Neural cell (in vitro differentiated cells): ENCODE data around the gene CD6. TPM values are rescaled to one million over a fixed set of nuclear protein-coding genes. Genes with fewer than 3 reads are reported as not detected.

ENCODE experiments used
- H2AFZ ChIP-seq: fragments of 200-600, 300-800 bp; sonication (generic), shearing (Covaris generic); 2 replicates; pipeline ENCODE4 v1.6.0; 2014; ENCODE audit warnings: low read depth, mild to moderate bottlenecking, antibody characterized with exemption, low read length, moderate library complexity
- H3F3A ChIP-seq: fragments of 200-600 bp; shearing (Covaris generic); 2 replicates; pipeline ENCODE4 v1.6.1; 2016; ENCODE audit warnings: mild to moderate bottlenecking, moderate library complexity, mixed read lengths, antibody characterized with exemption, low read length; ENCODE audit not compliant: insufficient read depth, poor library complexity, severe bottlenecking
- H3K27ac ChIP-seq: fragments of 200-600, 300-800 bp; sonication (generic), shearing (Covaris generic); 2 replicates; pipeline ENCODE4 v1.5.1; 2014; ENCODE audit warnings: mild to moderate bottlenecking, low read length, moderate library complexity
- H3K27me3 ChIP-seq: fragments of 300-800, 200-600 bp; sonication (generic), shearing (Covaris generic); 2 replicates; pipeline ENCODE4 v1.6.0; 2014; ENCODE audit warnings: mild to moderate bottlenecking, low read depth, low read length, moderate library complexity; ENCODE audit not compliant: insufficient read depth
- H3K36me3 ChIP-seq: fragments of 300-800, 200-600 bp; sonication (generic), shearing (Covaris generic); 2 replicates; pipeline ENCODE4 v1.5.1; 2014; ENCODE audit warnings: mild to moderate bottlenecking, antibody characterized with exemption, low read length, moderate library complexity; ENCODE audit not compliant: insufficient read depth
- H3K4me2 ChIP-seq: fragments of 300-800, 200-600 bp; sonication (generic), shearing (Covaris generic); 2 replicates; pipeline ENCODE4 v1.6.0; 2014; ENCODE audit warnings: mild to moderate bottlenecking, low read length
- H3K4me3 ChIP-seq: fragments of 300-800, 200-600 bp; sonication (generic), shearing (Covaris generic); 2 replicates; pipeline ENCODE4 v1.5.1; 2014; ENCODE audit warnings: mild to moderate bottlenecking, low read length, moderate library complexity
- H3K79me2 ChIP-seq: fragments of 200-600 bp; shearing (Covaris generic); replicated peaks from 2 replicates; pipeline ENCODE4 v1.6.0; 2014; ENCODE audit warnings: mild to moderate bottlenecking, low read length, moderate library complexity; ENCODE audit not compliant: insufficient read depth
- H3K9ac ChIP-seq: fragments of 300-800, 200-600 bp; sonication (generic), shearing (Covaris generic); 2 replicates; pipeline ENCODE4 v1.6.1; 2016; ENCODE audit warnings: mild to moderate bottlenecking, low read length, mixed read lengths
- H3K9me2 ChIP-seq: fragments of 200-600 bp; shearing (Covaris generic); 2 replicates; pipeline ENCODE4 v1.6.1; 2016; ENCODE audit warnings: mild to moderate bottlenecking, low read length, mixed read lengths; ENCODE audit not compliant: insufficient read depth
- H3K9me3 ChIP-seq: fragments of 200-600, 300-800 bp; sonication (generic), shearing (Covaris generic); 2 replicates; pipeline ENCODE4 v1.6.1; 2016; ENCODE audit warnings: mild to moderate bottlenecking, mixed run types, low read length, moderate library complexity, mixed read lengths
- H4K20me1 ChIP-seq: fragments of 200-600 bp; shearing (Covaris generic); 2 replicates; pipeline ENCODE4 v1.6.1; 2016; ENCODE audit warnings: mild to moderate bottlenecking, mixed run types; ENCODE audit not compliant: insufficient read depth
- EP300 ChIP-seq: fragments of 450-650 bp; conservative IDR thresholded peaks from 2 replicates; pipeline ENCODE4 v1.6.1; 2014; ENCODE audit warnings: antibody characterized with exemption, mild to moderate bottlenecking, moderate library complexity; ENCODE audit not compliant: poor library complexity, severe bottlenecking
- EZH2 ChIP-seq: fragments of 200-600, 300-800 bp; shearing (Covaris generic), sonication (generic); IDR thresholded peaks from 2 replicates; pipeline ENCODE4 v1.6.1; 2014; ENCODE audit warnings: antibody characterized with exemption, low read length, borderline replicate concordance, mild to moderate bottlenecking; ENCODE audit not compliant: insufficient read depth, poor library complexity, severe bottlenecking
- POLR2AphosphoS5 ChIP-seq: IDR thresholded peaks from 2 replicates; pipeline ENCODE4 v1.6.1; 2012
- RAD21 ChIP-seq: fragments of 450-650 bp; conservative IDR thresholded peaks from 2 replicates; pipeline ENCODE4 v1.6.1; 2014; ENCODE audit warnings: antibody characterized with exemption, mild to moderate bottlenecking, moderate library complexity
- SMC3 ChIP-seq: fragments of 450-650 bp; conservative IDR thresholded peaks from 2 replicates; pipeline ENCODE4 v1.6.1; 2014; ENCODE audit warnings: antibody characterized with exemption, mild to moderate bottlenecking, moderate library complexity; ENCODE audit not compliant: poor library complexity
- TAF1 ChIP-seq: IDR thresholded peaks from 2 replicates; pipeline ENCODE4 v1.6.1; 2012; ENCODE audit warnings: low read depth
- polyA plus RNA-seq: library from polyadenylated mRNA; depleted of rRNA; stranded (reverse); fragments of >200 nt; gene quantifications from 2 replicates; pipeline ENCODE4 v1.2.3, GENCODE V29; 2014
- TF ChIP-seq, protein P1 (sequence below): fragments of 450-650 bp; IDR thresholded peaks from 2 replicates; pipeline ENCODE4 v1.5.1; 2014; ENCODE audit warnings: antibody characterized with exemption, mild to moderate bottlenecking, moderate library complexity; ENCODE audit not compliant: poor library complexity, severe bottlenecking
- TF ChIP-seq, protein P2 (sequence below): IDR thresholded peaks from 2 replicates; pipeline ENCODE4 v1.6.1; 2012; ENCODE audit warnings: borderline replicate concordance

The CD6 gene
- polyA plus RNA-seq, 1 donor from 2014 or later: not detected

DNA sequence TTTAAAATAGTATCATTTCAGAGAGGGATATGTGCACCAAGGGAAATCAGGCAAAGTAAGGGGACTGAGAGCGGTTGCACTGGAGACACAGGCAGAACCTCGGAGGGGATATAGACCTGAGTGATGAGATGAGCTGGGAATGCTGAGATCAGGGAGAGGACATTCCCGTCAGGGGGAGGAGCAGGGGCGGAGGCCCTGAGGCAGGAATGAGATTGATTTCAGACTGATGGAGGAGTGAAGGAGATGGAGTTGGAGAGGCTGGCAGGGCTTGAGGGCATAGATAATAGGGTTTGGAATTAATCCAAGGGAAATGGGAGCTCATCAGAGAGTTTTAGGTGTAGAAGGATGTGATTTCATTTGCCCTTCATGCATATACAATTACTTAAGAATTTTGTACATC is 13.2 kb downstream of the CD6 start:
- Histone ChIP-seq H3K9me3 (no peaks in the 10 kb centered on the region), H3K27ac (no peak overlapping the region), H3K9ac (no peak overlapping the region), H3K79me2 (no peaks in the 10 kb centered on the region), H4K20me1 (no peaks in the 10 kb centered on the region), H3F3A (no peaks in the 10 kb centered on the region), H3K9me2 (no peaks in the 10 kb centered on the region), H3K27me3 (no peaks in the 10 kb centered on the region), H3K36me3 (no peaks in the 10 kb centered on the region), H3K4me2 (no peak overlapping the region), H2AFZ (no peak overlapping the region), H3K4me3 (no peak overlapping the region)
- TF ChIP-seq EP300 (no peak), SMC3 (no peak), EZH2 (no peak), RAD21 (no peak)
- TF ChIP-seq, protein P1, sequence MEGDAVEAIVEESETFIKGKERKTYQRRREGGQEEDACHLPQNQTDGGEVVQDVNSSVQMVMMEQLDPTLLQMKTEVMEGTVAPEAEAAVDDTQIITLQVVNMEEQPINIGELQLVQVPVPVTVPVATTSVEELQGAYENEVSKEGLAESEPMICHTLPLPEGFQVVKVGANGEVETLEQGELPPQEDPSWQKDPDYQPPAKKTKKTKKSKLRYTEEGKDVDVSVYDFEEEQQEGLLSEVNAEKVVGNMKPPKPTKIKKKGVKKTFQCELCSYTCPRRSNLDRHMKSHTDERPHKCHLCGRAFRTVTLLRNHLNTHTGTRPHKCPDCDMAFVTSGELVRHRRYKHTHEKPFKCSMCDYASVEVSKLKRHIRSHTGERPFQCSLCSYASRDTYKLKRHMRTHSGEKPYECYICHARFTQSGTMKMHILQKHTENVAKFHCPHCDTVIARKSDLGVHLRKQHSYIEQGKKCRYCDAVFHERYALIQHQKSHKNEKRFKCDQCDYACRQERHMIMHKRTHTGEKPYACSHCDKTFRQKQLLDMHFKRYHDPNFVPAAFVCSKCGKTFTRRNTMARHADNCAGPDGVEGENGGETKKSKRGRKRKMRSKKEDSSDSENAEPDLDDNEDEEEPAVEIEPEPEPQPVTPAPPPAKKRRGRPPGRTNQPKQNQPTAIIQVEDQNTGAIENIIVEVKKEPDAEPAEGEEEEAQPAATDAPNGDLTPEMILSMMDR: no peak

DNA sequence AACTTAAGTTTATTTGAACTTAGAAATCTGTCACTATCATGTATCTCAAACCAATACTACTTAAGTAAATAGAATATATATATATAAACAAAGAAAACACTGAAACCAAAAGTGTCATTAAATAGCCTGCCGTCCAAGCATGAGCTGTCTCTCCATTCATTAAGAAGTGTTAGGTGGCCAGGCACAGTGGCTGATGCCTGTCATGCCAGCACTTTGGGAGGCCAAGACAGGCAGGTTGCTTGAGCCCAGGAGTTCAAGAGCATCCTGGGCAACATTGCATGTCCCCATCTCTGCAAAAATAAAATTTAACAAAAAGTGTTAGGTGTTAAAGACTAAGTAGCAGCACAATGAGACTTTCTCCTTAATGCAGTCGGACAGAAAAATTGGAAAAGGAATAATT is 14.0 kb downstream of the CD6 start:
- Histone ChIP-seq H3K27me3 (no peaks in the 10 kb centered on the region), H2AFZ (no peak overlapping the region), H3K9me2 (no peaks in the 10 kb centered on the region), H3F3A (no peaks in the 10 kb centered on the region), H3K4me3 (no peak overlapping the region), H3K9ac (no peak overlapping the region), H4K20me1 (no peaks in the 10 kb centered on the region), H3K36me3 (no peaks in the 10 kb centered on the region), H3K27ac (no peak overlapping the region), H3K4me2 (no peak overlapping the region), H3K9me3 (no peaks in the 10 kb centered on the region), H3K79me2 (no peaks in the 10 kb centered on the region)
- TF ChIP-seq RAD21 (no peak), EP300 (no peak), POLR2AphosphoS5 (no peak)
- TF ChIP-seq, protein P1: no peak

DNA sequence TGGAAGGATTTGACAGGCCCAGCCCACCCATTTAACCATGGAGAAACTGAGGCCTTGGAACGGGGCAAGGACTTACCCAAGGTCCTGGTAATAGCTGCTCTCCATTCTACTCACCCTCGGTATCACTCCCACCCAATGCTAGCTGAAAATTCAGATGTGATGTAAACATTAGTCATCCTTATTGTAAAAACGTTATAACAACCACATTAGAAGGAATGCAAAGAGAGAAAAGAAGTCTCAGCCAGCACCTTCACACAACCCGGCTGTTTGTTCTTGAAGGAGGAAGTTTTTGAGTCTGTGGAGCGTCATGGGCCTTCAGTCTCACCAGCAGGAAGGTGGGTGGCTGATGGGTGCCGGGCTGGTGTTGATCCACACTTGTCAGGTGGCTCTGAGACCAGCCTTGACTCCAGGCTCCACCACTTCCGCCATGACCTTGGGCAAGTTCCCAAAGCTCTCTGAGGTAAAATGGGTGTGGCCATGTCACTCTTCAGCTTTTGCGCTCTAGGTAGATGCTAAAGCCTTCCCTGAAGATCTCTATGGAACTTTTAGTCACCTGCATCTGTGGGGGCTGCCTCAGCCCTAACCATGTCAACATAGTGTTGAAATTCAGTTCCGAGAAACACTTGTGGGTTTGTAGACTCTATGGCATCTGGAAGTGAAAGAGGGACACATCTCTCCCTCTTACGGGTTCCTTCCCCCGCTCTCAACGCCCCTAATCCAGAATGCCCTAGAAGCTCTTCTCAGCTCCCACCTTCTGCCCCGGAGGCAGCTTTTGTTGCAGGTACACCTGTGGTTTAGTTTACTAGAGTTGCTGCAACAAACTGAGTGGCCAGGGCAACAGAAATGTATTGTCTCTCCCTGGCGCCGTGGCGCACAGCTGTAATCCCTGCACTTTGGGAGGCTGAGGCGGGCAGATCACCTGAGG is 14.8 kb downstream of the CD6 start:
- Histone ChIP-seq H3K9me2 (no peaks in the 10 kb centered on the region), H3K4me2 (no peak overlapping the region), H3K27me3 (no peaks in the 10 kb centered on the region), H3K79me2 (no peaks in the 10 kb centered on the region), H3F3A (no peaks in the 10 kb centered on the region), H3K4me3 (no peak overlapping the region), H3K9ac (no peak overlapping the region), H3K27ac (no peak overlapping the region), H4K20me1 (no peaks in the 10 kb centered on the region), H3K9me3 (no peaks in the 10 kb centered on the region), H2AFZ (no peak overlapping the region), H3K36me3 (no peaks in the 10 kb centered on the region)
- TF ChIP-seq SMC3: no peak
- TF ChIP-seq, protein P2, sequence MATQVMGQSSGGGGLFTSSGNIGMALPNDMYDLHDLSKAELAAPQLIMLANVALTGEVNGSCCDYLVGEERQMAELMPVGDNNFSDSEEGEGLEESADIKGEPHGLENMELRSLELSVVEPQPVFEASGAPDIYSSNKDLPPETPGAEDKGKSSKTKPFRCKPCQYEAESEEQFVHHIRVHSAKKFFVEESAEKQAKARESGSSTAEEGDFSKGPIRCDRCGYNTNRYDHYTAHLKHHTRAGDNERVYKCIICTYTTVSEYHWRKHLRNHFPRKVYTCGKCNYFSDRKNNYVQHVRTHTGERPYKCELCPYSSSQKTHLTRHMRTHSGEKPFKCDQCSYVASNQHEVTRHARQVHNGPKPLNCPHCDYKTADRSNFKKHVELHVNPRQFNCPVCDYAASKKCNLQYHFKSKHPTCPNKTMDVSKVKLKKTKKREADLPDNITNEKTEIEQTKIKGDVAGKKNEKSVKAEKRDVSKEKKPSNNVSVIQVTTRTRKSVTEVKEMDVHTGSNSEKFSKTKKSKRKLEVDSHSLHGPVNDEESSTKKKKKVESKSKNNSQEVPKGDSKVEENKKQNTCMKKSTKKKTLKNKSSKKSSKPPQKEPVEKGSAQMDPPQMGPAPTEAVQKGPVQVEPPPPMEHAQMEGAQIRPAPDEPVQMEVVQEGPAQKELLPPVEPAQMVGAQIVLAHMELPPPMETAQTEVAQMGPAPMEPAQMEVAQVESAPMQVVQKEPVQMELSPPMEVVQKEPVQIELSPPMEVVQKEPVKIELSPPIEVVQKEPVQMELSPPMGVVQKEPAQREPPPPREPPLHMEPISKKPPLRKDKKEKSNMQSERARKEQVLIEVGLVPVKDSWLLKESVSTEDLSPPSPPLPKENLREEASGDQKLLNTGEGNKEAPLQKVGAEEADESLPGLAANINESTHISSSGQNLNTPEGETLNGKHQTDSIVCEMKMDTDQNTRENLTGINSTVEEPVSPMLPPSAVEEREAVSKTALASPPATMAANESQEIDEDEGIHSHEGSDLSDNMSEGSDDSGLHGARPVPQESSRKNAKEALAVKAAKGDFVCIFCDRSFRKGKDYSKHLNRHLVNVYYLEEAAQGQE: no peak
- TF ChIP-seq TAF1: no peak
- no peak for TF ChIP-seq EP300
- TF ChIP-seq RAD21: no peak
- no peak for TF ChIP-seq EZH2
- TF ChIP-seq, protein P1: no peak
